Prostate gland (tissue), 2 donors: ENCODE results near the gene KLHL25. TPM values are rescaled to one million over a fixed set of nuclear protein-coding genes. Genes with fewer than 3 reads are reported as not detected.
A peak's percentile ranks its signal among the peaks of the same experiment; 100 is the strongest.
"Not testable (repeated sequence)": the region's sequence is repeated elsewhere in the genome, so short reads cannot be mapped to it uniquely, and the experiment has no call there.

Experiments
- DNase-seq: peaks from one replicate; pipeline ENCODE4 v3.0.0-alpha.2; 2019; ENCODE audit warnings: low spot score
- H3K27ac ChIP-seq, 2 donors: fragments of 200-600 bp; sonication (generic); 2 replicates each; pipeline ENCODE4 v1.5.1; 2017 to 2019
- H3K27me3 ChIP-seq: fragments of 200-600 bp; sonication (generic); replicated peaks from 2 replicates; pipeline ENCODE4 v1.5.1; 2019; ENCODE audit not compliant: insufficient read depth
- H3K36me3 ChIP-seq, 2 donors: fragments of 200-600 bp; sonication (generic); 1 replicate in 1 of 2; 2 replicates in 1 of 2; pipeline versions ENCODE4 v1.5.1 to v1.8.1; 2017 to 2019
- H3K4me1 ChIP-seq: fragments of 200-600 bp; sonication (generic); replicated peaks from 2 replicates; pipeline ENCODE4 v1.5.1; 2019
- H3K4me3 ChIP-seq, 2 donors: fragments of 200-600 bp; sonication (generic); 2 replicates each; pipeline ENCODE4 v1.5.1; 2017 to 2019
- H3K9me3 ChIP-seq: fragments of 200-600 bp; sonication (generic); 2 replicates; pipeline ENCODE4 v1.5.1; 2017
- CTCF ChIP-seq, 4 experiments: fragments of 200-600 bp in 2 of 4; fragments of 450-650 bp in 2 of 4; sonication (generic) in 2 of 4; IDR thresholded peaks; 1 replicate in 3 of 4; 2 replicates in 1 of 4; pipeline ENCODE4 v1.5.1; 2016 to 2019; ENCODE audit warnings: antibody characterized with exemption in 4 of 4, mild to moderate bottlenecking in 2 of 4, moderate library complexity in 2 of 4
- POLR2A ChIP-seq: fragments of 450-650 bp; IDR thresholded peaks from one replicate; pipeline ENCODE4 v1.6.1; 2016; ENCODE audit warnings: antibody characterized with exemption, mild to moderate bottlenecking
- POLR2AphosphoS5 ChIP-seq: sonication (generic); formaldehyde crosslinking; IDR thresholded peaks from one replicate; pipeline ENCODE4 v1.6.1; 2017; ENCODE audit warnings: antibody characterized with exemption
- WGBS: methylation state at CpG from one replicate; pipeline ENCODE4 v1.1.5; 2018; 5-methylcytosine and 5-hydroxymethylcytosine counted together
- intact Hi-C: fragments of 100-400 bp; cut with DNase I; formaldehyde crosslinking; loops from one replicate; pipeline ENCODE4 v1.14.2; 2022
- total RNA-seq, 2 donors: library from RNA; depleted of rRNA; stranded (reverse); fragments of >200 nt; gene quantifications; one replicate each; pipeline ENCODE4 v1.1.0, GENCODE V29; 2016

Gene KLHL25
- total RNA-seq, 2 donors from 2014 or later = 5.1 to 30.8 TPM

DNA sequence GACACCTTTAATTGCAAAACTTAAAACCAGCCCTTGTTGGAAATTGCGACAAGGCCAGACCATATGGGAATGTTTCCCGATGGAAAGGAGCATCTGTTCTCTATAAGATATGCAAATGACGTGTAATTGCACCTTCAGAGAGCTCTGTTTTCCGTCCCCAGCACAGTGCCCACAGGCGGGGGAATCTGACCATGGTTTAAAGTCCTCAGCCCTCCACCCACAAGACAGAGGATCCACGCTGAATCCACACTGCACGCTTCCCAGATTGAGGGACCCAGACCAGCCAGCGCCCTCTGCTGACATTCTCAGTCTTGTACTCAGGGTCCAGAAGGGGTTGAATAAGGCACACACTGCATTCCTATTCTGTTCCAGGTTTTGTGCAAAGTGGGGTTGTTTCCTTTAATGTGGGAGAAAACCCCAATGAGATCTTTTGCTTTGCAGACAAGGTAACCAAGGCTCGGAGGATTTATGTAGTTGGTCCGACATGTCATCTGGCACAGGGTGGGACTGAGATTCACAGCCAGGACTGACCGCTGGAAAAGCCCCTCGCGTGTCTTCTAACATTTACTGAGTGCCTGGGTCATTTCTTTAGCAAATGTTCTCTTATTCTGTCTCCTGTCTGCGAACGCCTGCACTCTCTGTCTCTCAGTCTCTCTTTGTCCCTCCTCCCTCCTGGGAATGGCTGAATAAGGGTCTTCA is 36.8 kb upstream of the KLHL25 start:
- Histone ChIP-seq H3K4me1 (no peaks in the 10 kb centered on the region), H3K9me3 (no peaks in the 10 kb centered on the region), H3K27me3 (no peaks in the 10 kb centered on the region), H3K36me3 (no peaks in the 10 kb centered on the region), H3K27ac (no peak overlapping the region), H3K4me3 (no peak overlapping the region)
- TF ChIP-seq POLR2AphosphoS5 = no peak
- TF ChIP-seq CTCF (IDR thresholded peaks at IDR 0.05) = peak; percentile 28 to 69 (median 60)
- TF ChIP-seq POLR2A = no peak
- intact Hi-C loops = loop anchor here (2.0 to 10.0 kb wide), 5 partner anchors 79 to 537 kb away; no protein-coding TSS in a partner anchor
- 59% methylated on average over 15 of the region's 15 CpGs for WGBS
- peak; percentile 39 for DNase-seq

DNA sequence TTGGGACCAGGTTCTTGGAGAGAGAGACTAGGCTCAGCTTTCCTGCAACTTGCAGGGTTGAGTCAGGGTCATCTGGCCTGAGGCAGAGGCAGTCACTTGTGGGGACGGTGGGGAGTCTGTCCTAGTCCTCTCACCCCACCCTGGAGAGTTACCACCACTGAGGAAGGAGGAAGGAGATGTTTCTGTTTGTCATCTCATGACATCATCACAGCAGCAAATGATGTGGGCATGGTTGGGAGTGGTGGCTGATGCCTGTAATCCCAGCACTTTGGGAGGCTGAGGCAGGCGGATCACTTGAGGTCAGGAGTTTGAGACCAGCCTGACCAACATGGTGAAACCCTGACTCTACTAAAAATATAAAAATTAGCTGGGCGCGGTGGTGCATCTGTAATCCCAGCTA is 35.0 kb upstream of the KLHL25 start:
- not testable (repeated sequence) for H3K4me3 ChIP-seq, H3K4me1 ChIP-seq, DNase-seq, H3K27me3 ChIP-seq, H3K27ac ChIP-seq, H3K36me3 ChIP-seq, H3K9me3 ChIP-seq
- intact Hi-C loops = loop anchor here (2.0 to 10.0 kb wide), 5 partner anchors 77 to 535 kb away; no protein-coding TSS in a partner anchor
- WGBS = 90% methylated on average over 2 of the region's 4 CpGs

DNA sequence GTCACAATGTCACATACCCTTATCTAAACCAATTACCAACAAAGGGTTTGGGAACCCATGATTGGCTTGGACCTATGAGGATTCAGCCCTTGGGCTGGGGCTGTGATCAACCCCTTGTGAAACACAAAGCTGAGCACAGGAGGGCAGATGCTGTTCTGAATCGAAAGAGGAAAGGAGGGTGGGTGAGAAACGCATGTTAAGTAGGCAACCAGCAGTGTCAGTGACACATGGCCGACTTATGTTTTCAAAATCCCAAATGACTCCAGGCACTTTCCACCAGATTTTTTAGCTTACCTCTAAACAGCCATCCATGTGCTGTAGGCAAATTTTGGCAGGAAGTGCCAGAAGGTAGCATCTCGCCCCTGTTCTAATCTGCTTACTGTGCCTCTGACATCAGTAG is 34.1 kb upstream of the KLHL25 start:
- Histone ChIP-seq H3K4me1 (no peaks in the 10 kb centered on the region), H3K9me3 (no peaks in the 10 kb centered on the region), H3K27ac (no peak overlapping the region), H3K36me3 (no peaks in the 10 kb centered on the region), H3K27me3 (no peaks in the 10 kb centered on the region), H3K4me3 (no peak overlapping the region)
- intact Hi-C loops = no loop called here
- WGBS = 89% methylated on average over 4 of the region's 4 CpGs
- no peak for DNase-seq
- no peak for TF ChIP-seq POLR2AphosphoS5
- no peak for TF ChIP-seq CTCF (IDR thresholded peaks at IDR 0.05)
- TF ChIP-seq POLR2A = no peak

GRCh38 chr15:85828126-85828525 is 33.4 kb upstream of the KLHL25 start:
- H3K27ac ChIP-seq = no peak overlapping the region
- H3K9me3 ChIP-seq = no peaks in the 10 kb centered on the region
- intact Hi-C loops = no loop called here
- no peaks in the 10 kb centered on the region for H3K27me3 ChIP-seq
- WGBS = 97% methylated on average over 1 of the region's 1 CpG
- no peaks in the 10 kb centered on the region for H3K36me3 ChIP-seq
- DNase-seq = no peak
- no peaks in the 10 kb centered on the region for H3K4me1 ChIP-seq
- H3K4me3 ChIP-seq = no peak overlapping the region
- TF ChIP-seq CTCF (IDR thresholded peaks at IDR 0.05) (no peak), POLR2AphosphoS5 (no peak), POLR2A (no peak)

- no peaks in the 10 kb centered on the region for H3K27me3 ChIP-seq
- 60% methylated on average over 7 of the region's 7 CpGs for WGBS
These were observed 32.2 kb upstream of the KLHL25 start for GRCh38 chr15:85826756-85827515.

More at GRCh38 chr15:85826756-85827515, 32.2 kb upstream of the KLHL25 start:
- intact Hi-C loops = no loop called here
- H3K9me3 ChIP-seq = no peaks in the 10 kb centered on the region
- no peak for DNase-seq
- H3K27ac ChIP-seq = no peak overlapping the region
- H3K36me3 ChIP-seq = no peaks in the 10 kb centered on the region
- no peaks in the 10 kb centered on the region for H3K4me1 ChIP-seq
- TF ChIP-seq POLR2AphosphoS5 = no peak
- TF ChIP-seq POLR2A = no peak
- no peak for TF ChIP-seq CTCF (IDR thresholded peaks at IDR 0.05)
- H3K4me3 ChIP-seq = no peak overlapping the region
